IMR-90 (cell line): Measurements from ENCODE around the gene OLFML1. TPM values are rescaled to one million over a fixed set of nuclear protein-coding genes. Genes with fewer than 3 reads are reported as not detected.
A peak's percentile ranks its signal among the peaks of the same experiment; 100 is the strongest.

ENCODE experiments used
- ATAC-seq: fragments of 200-7000 bp; cut with Tn5 transposase; 2 replicates; pipeline ENCODE4 v1.9.1; 2020; ENCODE audit warnings: low read depth, mild to moderate bottlenecking, moderate library complexity
- BruUV-seq: library from RNA; stranded (reverse); fragments of 400-500 nt; replicated peaks from 2 replicates; lab custom pipeline; 2021; lab: Mats Ljungman, UMichigan
- CTCF ChIA-PET: fragments of 300-600 bp; formaldehyde crosslinking; extraction: SDS; loops from one replicate; lab custom pipeline; 2021; ENCODE audit warnings: antibody characterized with exemption; lab: Yijun Ruan, JAX
- POLR2A ChIA-PET: fragments of 300-600 bp; sonication (Branson Sonifier 250); formaldehyde crosslinking; loops from one replicate; lab custom pipeline; 2022; ENCODE audit warnings: antibody characterized with exemption; ENCODE audit not compliant: unreplicated experiment; lab: Charles Lee
- DNase-seq: peaks from one replicate; pipeline ENCODE4 v3.0.0; 2013
- H2AFZ ChIP-seq: replicated peaks from 2 replicates; pipeline ENCODE3; 2013; ENCODE audit warnings: low read length, mild to moderate bottlenecking; ENCODE audit not compliant: poor library complexity
- H2AK5ac ChIP-seq: 2 replicates; pipeline ENCODE4 v1.6.1; 2013; ENCODE audit warnings: low read depth, low read length, inconsistent platforms
- H2AK9ac ChIP-seq: replicated peaks from 2 replicates; pipeline ENCODE3; 2013; ENCODE audit warnings: mild to moderate bottlenecking, low read depth, low read length, moderate library complexity; ENCODE audit not compliant: poor library complexity
- H2BK120ac ChIP-seq: 2 replicates; pipeline ENCODE4 v1.6.1; 2013; ENCODE audit warnings: low read depth, low read length, inconsistent platforms
- H2BK15ac ChIP-seq: 3 replicates; pipeline ENCODE4 v1.6.1; 2013; ENCODE audit warnings: low read depth, low read length, inconsistent platforms
- H2BK20ac ChIP-seq: 2 replicates; pipeline ENCODE4 v1.6.1; 2013; ENCODE audit warnings: low read depth, mild to moderate bottlenecking, inconsistent platforms, low read length, moderate library complexity
- H2BK5ac ChIP-seq: 2 replicates; pipeline ENCODE4 v1.6.1; 2013; ENCODE audit warnings: mild to moderate bottlenecking, low read depth, low read length, inconsistent platforms; ENCODE audit not compliant: poor library complexity, severe bottlenecking
- H3K14ac ChIP-seq: replicated peaks from 2 replicates; pipeline ENCODE4 v1.6.1; 2013; ENCODE audit warnings: low read depth, low read length, inconsistent platforms
- H3K18ac ChIP-seq: 2 replicates; pipeline ENCODE4 v1.6.1; 2013; ENCODE audit warnings: low read depth, low read length, control low read depth
- H3K23ac ChIP-seq: 2 replicates; pipeline ENCODE4 v1.6.1; 2013; ENCODE audit warnings: low read depth, low read length, inconsistent platforms
- H3K27ac ChIP-seq: 2 replicates; pipeline ENCODE4 v1.5.1; 2013; ENCODE audit warnings: mild to moderate bottlenecking, control low read depth, low read length; ENCODE audit not compliant: insufficient read depth
- H3K27me3 ChIP-seq: 2 replicates; pipeline ENCODE4 v1.6.1; 2013; ENCODE audit warnings: low read length; ENCODE audit not compliant: control insufficient read depth, insufficient read depth
- H3K36me3 ChIP-seq: 2 replicates; pipeline ENCODE4 v1.6.1; 2013; ENCODE audit warnings: low read length, mixed read lengths; ENCODE audit not compliant: control insufficient read depth, insufficient read depth
- H3K4ac ChIP-seq: 2 replicates; pipeline ENCODE4 v1.6.1; 2013; ENCODE audit warnings: low read depth, low read length, inconsistent platforms
- H3K4me1 ChIP-seq: 2 replicates; pipeline ENCODE4 v1.6.1; 2013; ENCODE audit warnings: low read length, mixed read lengths; ENCODE audit not compliant: control insufficient read depth, insufficient read depth
- H3K4me2 ChIP-seq: 2 replicates; pipeline ENCODE4 v1.6.1; 2013; ENCODE audit warnings: low read depth, mild to moderate bottlenecking, control low read depth, low read length, moderate library complexity
- H3K4me3 ChIP-seq: 2 replicates; pipeline ENCODE4 v1.5.1; 2013; ENCODE audit warnings: low read depth, mild to moderate bottlenecking, control low read depth, low read length, moderate library complexity; ENCODE audit not compliant: insufficient read depth
- H3K56ac ChIP-seq: 2 replicates; pipeline ENCODE4 v1.6.1; 2013; ENCODE audit warnings: low read length, inconsistent platforms; ENCODE audit not compliant: insufficient read depth; ENCODE audit errors: extremely low read depth
- H3K79me1 ChIP-seq, 2 experiments: 2 replicates each; pipeline ENCODE4 v1.6.1; 2013; ENCODE audit warnings: low read length in 2 of 2, inconsistent platforms in 1 of 2, low read depth in 1 of 2
- H3K9ac ChIP-seq: 2 replicates; pipeline ENCODE4 v1.6.1; 2013; ENCODE audit warnings: low read depth, low read length, control low read depth
- H3K9me1 ChIP-seq: 2 replicates; pipeline ENCODE4 v1.6.1; 2013; ENCODE audit warnings: low read length, inconsistent platforms; ENCODE audit not compliant: insufficient read depth
- H3K9me3 ChIP-seq: 2 replicates; pipeline ENCODE4 v1.6.1; 2013; ENCODE audit warnings: low read length; ENCODE audit not compliant: control insufficient read depth, insufficient read depth
- H4K20me1 ChIP-seq: 2 replicates; pipeline ENCODE4 v1.6.1; 2013; ENCODE audit warnings: low read length, inconsistent platforms; ENCODE audit not compliant: insufficient read depth
- H4K5ac ChIP-seq: 2 replicates; pipeline ENCODE4 v1.6.1; 2013; ENCODE audit warnings: mild to moderate bottlenecking, low read depth, low read length, control low read depth
- H4K8ac ChIP-seq, 2 experiments: 2 replicates each; pipeline ENCODE4 v1.6.1; 2013; ENCODE audit warnings: low read depth in 2 of 2, low read length in 2 of 2, control low read depth in 1 of 2, inconsistent platforms in 1 of 2
- H4K91ac ChIP-seq: 2 replicates; pipeline ENCODE4 v1.6.1; 2013; ENCODE audit warnings: low read depth, low read length, inconsistent platforms; ENCODE audit not compliant: insufficient read depth
- BHLHE40 ChIP-seq: fragments of 150-350 bp; IDR thresholded peaks from 2 replicates; pipeline ENCODE4 v1.6.1; 2016; ENCODE audit warnings: mild to moderate bottlenecking, low read depth, low read length
- CEBPB ChIP-seq: IDR thresholded peaks from 2 replicates; pipeline ENCODE4 v1.6.1; 2012; ENCODE audit warnings: low read depth, low read length, improper control_type of control experiment
- FOS ChIP-seq: fragments of 150-350 bp; IDR thresholded peaks from 2 replicates; pipeline ENCODE4 v1.6.1; 2016; ENCODE audit warnings: low read depth, low read length
- MAZ ChIP-seq: IDR thresholded peaks from 2 replicates; pipeline ENCODE4 v1.6.1; 2012; ENCODE audit warnings: low read depth, mild to moderate bottlenecking, low read length, improper control_type of control experiment, moderate library complexity, borderline replicate concordance
- MXI1 ChIP-seq: IDR thresholded peaks from 2 replicates; pipeline ENCODE4 v1.6.1; 2012; ENCODE audit warnings: low read depth, mild to moderate bottlenecking, low read length, moderate library complexity, borderline replicate concordance
- WGBS, 2 experiments: methylation state at CpG; one replicate each; pipeline versions ENCODE4 v1.1.5 to v1.1.7; 2013; ENCODE audit warnings: missing lambda C conversion rate in 2 of 2; ENCODE audit not compliant: insufficient read length in 1 of 2; ENCODE audit errors: extremely low coverage in 2 of 2; 5-methylcytosine and 5-hydroxymethylcytosine counted together
- dilution Hi-C: fragments of 300-500 bp; cut with HindIII; formaldehyde crosslinking; loops from one replicate; pipeline ENCODE4 v1.14.3; 2018; ENCODE audit warnings: low sequenced_read_pairs; ENCODE audit not compliant: unreplicated experiment
- in situ Hi-C: fragments of 300-500 bp; cut with MboI; formaldehyde crosslinking; loops from 3 replicates; pipeline ENCODE4 v1.14.3; 2019; ENCODE audit warnings: low sequenced_read_pairs, inconsistent platforms, mixed read lengths
- intact Hi-C: fragments of 100-400 bp; cut with micrococcal nuclease; formaldehyde crosslinking; loops from 2 replicates; pipeline ENCODE4 v1.10.0; 2022
- polyA plus RNA-seq, 3 experiments: library from polyadenylated mRNA; depleted of rRNA; stranded (reverse); fragments of >200 nt; gene quantifications; 2 replicates each; pipeline ENCODE4 v1.2.3, GENCODE V29; 2012; ENCODE audit warnings: low replicate concordance in 1 of 3
- total RNA-seq: library from RNA; depleted of rRNA; stranded (reverse); fragments of >200 nt; gene quantifications from 2 replicates; pipeline ENCODE4 v1.2.3, GENCODE V29; 2012
- TF ChIP-seq, protein P1 (sequence below): fragments of 150-350 bp; IDR thresholded peaks from 2 replicates; pipeline ENCODE4 v1.6.1; 2017; ENCODE audit warnings: mild to moderate bottlenecking, antibody characterized with exemption, low read length, low read depth

The OLFML1 gene
- total and polyA plus RNA-seq, 2 of the 4 experiments (the other 2 are of a cell fraction), result 0.10 to 0.18 TPM

- Histone ChIP-seq H3K23ac (no peak overlapping the region), H2AFZ (no peak overlapping the region), H3K14ac (no peak overlapping the region), H3K4me3 (no peak overlapping the region), H3K4me2 (no peak overlapping the region), H2BK5ac (no peak overlapping the region), H4K5ac (no peak overlapping the region), H3K56ac (no peak overlapping the region), H3K27ac (no peak overlapping the region), H4K8ac (no peak overlapping the region), H3K4ac (no peak overlapping the region), H3K79me1 (no peaks in the 10 kb centered on the region), H2BK15ac (no peak overlapping the region), H3K9me1 (no peaks in the 10 kb centered on the region; the same call in 1 of the 2 replicates), H2BK120ac (no peak overlapping the region), H3K4me1 (no peaks in the 10 kb centered on the region), H3K9me3 (no peaks in the 10 kb centered on the region), H3K36me3 (no peaks in the 10 kb centered on the region), H2AK5ac (no peak overlapping the region), H2AK9ac (no peak overlapping the region), H2BK20ac (no peak overlapping the region), H3K18ac (no peak overlapping the region), H4K91ac (no peak overlapping the region), H3K27me3 (peaks cover 22% of the 10 kb centered on the region), H3K9ac (no peak overlapping the region), H4K20me1 (no peaks in the 10 kb centered on the region)
- WGBS, 2 experiments, result 73% methylated on average over 8 of the region's 18 CpGs; no CpG with 5 or more reads in 1 of the 2 experiments
- POLR2A ChIA-PET, result no interaction called here
- dilution Hi-C loops, result no loop called here
- DNase-seq, result no peak
- CTCF ChIA-PET, result interaction anchor here (0.5 kb wide), 1 partner anchor 78 kb away, joined by 3 read pairs; no protein-coding TSS in a partner anchor
- ATAC-seq, result no peak
- intact Hi-C loops, result no loop called here
- in situ Hi-C loops, result no loop called here
- TF ChIP-seq, protein P1, sequence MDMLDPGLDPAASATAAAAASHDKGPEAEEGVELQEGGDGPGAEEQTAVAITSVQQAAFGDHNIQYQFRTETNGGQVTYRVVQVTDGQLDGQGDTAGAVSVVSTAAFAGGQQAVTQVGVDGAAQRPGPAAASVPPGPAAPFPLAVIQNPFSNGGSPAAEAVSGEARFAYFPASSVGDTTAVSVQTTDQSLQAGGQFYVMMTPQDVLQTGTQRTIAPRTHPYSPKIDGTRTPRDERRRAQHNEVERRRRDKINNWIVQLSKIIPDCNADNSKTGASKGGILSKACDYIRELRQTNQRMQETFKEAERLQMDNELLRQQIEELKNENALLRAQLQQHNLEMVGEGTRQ, result no peak
- TF ChIP-seq FOS (no peak), BHLHE40 (no peak), MAZ (no peak), CEBPB (0 out of 2 replicates have a peak, but pooled peaks have one; percentile 9), MXI1 (no peak)
- no TSS peak for BruUV-seq
Measured at GRCh38 chr11:7520011-7520942, 35.0 kb downstream of the OLFML1 start.
